ENCODE results near the gene TMEM132E. TPM values are rescaled to one million over a fixed set of nuclear protein-coding genes. Genes with fewer than 3 reads are reported as not detected.

Gene TMEM132E
- polyA plus RNA-seq, 5 donors, result 0.05 to 0.10 (median 0.06) TPM

GRCh38 chr17:34567691-34568465 is 11.5 kb upstream of the TMEM132E start:
- no peak for DNase-seq

- DNase-seq, result no peak
Observed at GRCh38 chr17:34568953-34569352, 10.4 kb upstream of the TMEM132E start.

DNA sequence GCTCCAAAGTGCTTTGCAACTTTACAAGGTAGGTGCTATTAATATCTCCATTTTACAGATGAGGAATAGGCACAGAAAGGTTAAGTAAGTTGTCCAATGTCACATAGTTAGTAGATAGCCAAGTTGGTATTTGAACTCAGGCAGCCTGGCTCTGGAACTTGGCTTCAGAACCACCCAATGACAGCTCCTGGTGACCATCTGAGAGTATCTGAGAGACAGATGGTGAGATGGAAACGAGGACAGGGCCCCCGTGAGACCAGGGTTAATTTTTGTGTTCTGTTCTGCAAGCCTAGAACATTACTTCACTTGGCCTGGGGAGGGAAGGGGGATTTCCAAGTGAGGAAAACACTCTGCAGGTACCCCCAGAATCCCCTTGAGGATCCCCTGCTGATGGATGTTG is 9.8 kb upstream of the TMEM132E start:
- DNase-seq, result no peak

- DNase-seq, result no peak
Observed at GRCh38 chr17:34570506-34570905, 8.9 kb upstream of the TMEM132E start.

DNA sequence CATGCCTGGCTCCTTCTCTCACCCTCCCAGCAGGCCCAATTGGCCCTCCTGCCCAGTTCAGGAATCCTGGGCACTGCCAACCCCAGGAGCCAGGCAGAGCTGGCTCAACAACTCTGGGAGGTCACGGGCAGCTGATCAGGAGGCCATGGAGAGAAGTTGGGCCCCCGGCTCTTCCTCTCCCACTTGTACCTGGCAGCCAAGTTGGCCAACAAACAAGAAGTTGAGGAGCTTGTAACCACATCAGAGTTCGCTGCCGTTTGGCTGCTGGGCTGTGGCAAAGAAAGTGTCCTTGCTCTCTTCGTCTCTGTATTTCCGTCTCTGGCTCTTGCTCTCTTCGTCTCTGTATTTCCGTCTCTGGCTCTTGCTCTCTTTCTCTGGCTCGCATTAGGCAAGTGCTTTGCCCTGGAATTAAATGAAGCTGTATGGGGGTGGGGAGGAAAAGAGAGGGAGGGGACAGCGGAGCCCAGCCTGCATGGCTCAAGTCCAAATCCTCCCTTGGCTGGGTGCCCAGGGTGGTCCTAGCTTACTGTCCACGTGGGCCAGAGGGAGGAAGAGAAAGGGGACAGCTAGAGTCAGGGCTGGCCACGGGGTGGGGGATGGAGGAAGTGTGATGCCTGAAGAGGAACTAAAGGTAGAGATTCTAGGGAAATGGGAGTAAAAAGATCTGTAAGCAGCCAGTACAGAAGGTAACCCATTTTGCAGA is 7.8 kb upstream of the TMEM132E start:
- no peak for DNase-seq

DNA sequence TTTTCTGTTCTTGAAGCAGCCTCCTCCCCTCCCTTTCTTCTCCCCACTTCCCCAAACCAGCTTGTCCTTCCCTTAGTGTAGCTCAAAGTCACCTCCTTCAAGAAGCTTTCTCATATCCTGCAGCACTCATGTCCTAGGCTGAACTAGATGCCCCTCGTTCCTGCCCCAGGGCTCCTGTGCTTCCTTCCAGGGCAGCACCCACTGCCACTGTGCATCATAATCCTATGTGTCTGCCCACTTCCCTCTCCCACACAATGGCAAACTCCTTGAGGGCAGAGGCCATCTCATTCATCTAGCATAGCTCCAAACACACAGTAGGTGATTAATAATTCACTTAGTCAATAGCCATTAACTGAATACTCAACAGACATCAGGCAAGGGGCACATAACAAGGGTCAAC is 6.9 kb upstream of the TMEM132E start:
- no peak for DNase-seq

DNA sequence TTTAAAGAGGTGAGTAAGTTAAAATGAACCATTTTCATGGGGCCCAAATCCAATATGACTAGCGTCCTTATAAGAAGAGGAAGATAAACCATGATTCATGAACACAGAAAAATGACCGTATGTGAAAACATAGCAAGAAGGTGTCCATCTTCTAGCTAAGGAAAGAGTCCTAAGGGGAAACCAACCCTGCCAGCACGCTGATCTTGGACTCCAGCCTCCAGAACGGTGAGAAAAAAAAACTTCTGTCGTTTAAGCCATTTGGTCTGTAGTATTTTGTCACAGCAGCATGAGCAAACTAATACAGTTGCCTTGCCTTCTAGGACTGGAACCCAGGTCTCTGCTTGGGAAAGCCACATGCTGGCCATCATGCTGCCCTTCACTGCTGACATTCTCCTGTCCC is 4.2 kb upstream of the TMEM132E start:
- no peak for DNase-seq

GRCh38 chr17:34578016-34578415 is 1.4 kb upstream of the TMEM132E start:
- no peak for DNase-seq

- DNase-seq, result no peak
Observed at GRCh38 chr17:34578656-34579016, 746 bp upstream of the TMEM132E start.

DNA sequence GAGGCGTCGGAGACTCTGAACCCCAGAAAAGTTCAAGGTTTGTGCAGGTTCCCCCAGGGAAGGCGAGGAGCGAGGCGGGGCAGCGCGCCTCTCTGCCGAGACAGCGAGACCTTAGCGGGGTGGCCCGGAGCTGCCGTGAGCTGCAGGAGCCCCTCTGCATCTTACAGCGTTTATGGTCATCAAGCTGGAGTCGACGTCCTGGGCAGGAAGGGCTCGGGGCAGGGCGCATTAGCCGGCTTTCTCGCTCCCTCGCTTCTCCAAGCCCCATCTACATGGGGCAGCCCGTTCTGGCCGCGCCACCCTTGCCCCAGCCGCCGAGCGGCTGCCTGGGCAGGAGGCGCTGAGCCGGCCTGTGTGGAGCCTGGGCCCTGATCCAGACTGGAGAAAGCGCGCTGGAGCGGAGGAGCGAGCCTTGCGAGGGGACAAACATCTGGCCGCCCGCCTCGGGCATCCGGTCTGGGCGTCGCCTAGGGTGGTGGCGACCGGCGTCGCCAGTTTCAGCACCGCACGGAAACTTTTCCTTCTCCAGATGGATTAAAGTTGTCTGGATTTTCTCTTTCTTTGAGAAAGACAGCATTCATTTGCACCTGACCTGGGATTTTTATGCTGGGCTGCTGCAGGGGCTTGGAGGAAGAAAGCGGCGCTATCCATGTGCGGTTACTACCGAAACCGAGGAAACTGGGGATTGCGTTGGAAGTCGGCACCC is 750 bp downstream of the TMEM132E start:
- DNase-seq, result no peak

GRCh38 chr17:34580685-34581445 is 1.5 kb downstream of the TMEM132E start:
- no peak for DNase-seq

DNA sequence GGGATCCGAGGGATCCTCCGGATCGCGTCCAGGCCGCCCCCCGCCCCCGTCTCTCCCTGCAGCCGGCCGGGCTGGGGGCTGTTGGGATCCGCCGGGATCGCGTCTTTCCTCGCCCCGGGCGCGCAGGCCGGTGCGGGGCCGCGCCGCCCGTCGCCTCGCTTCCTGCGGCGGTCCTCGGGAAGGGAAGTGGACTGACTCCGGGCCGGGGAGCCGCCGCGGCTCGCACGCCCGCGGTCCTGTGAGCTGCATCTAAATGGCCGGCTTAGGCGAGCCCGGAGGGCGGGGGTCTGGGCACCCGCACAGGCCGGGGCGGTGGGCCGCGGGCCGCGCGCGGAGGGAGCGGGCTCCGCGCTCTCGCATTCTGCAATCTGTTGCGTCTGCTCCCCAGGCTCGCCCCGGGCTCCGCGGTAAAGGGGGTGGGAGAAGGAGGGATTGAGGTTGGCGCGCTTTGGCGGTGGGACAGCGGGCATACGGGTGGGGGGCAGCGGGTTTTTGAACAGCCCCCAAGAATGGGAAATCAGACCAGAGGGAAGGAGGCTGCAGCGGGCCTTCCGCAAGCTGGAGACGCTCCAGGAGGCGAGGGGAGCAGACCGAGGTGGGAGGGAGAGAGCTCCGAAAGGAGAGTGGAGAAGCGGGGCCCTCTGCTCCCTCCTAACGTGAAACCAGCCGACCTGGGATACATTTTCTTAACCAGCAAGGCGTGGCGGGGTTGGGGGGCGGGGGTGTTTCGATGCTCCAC is 2.2 kb downstream of the TMEM132E start:
- DNase-seq, result no peak

DNA sequence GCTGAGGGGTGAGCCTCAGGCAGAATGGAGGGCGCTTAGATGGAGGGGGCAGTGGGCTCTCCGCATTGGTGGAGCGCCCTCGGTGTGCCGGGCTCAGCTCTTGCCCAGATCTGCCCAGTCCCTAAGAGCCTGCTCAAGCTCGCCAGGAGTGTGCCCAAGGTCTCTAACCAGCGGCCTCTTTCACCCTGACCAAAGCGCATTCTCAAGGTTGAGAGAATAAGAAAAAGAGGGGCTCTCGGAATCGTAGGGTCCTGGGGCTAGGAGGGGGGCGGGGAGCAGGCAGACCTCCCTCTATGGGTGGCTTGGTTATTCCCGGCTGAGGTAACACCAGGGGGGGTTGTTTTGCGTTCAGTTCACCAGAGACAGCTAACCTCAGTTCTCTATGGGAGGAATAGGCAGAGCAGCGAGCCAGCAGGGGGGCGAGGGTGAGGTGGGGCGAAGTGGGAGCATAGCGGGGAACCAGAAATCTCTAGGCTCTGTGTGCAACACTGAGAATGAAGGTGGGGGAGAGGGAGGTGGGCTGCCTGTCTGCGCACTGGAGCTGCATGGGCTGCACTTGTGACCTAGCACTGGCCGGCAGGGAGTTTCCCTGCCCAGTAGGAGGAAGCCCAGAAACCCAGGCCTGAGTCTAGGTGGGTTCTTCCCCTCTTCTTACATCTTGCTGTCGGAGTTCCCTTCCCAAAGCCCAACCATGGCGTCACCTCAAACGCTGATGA is 3.0 kb downstream of the TMEM132E start:
- no peak for DNase-seq

GRCh38 chr17:34582901-34583245 is 3.5 kb downstream of the TMEM132E start:
- no peak for DNase-seq

DNA sequence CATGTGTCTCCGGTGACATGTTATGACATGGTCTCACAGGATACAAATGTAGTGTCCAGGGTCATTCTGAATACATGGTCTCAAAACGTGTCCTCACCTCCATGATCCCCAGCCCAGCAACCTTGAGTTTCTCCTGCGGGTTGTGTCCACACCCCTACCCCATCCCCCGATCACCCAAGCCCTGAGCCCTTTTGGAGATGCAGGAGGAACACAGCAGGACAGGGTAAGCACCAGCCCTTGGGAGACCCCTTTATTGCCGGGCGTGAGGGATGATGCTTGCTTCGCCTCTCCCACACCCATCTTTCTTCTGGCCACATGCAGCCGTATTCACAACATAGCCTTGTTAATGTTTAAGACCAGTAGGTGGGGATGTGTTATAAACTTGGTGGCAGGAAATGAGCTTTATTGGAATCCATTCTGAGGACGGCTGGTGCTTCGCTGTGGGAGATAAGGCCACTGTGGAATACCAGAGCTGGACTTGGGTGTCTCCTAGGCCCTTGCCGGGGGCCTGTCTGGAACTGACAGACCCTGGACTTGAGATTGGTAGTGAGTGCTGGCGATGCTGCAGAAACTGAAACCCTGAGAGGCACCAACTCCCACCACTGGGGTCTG is 5.5 kb downstream of the TMEM132E start:
- no peak for DNase-seq

DNA sequence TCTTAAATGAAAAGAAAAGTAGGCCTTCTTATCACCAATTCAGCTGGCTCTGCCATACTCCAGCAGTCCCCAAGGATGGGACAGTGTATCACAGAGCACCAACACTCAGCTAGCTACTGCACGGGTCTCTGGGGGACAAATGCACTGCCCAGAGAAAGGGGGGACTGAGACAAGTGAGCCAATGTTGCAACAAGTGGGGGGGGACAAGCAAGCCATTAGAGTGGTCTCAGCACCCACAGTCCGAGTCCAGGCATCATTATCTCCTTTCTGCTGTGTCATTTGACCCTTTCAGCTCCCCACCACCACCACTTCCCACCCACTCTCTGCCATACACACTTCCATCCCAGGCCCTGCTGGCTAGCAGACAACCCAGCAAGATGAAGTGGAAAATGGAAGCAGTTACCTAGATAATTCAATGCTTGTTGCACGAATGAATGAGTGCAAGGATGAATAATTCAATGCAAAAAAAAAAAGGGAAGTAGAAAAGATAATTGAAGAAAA is 7.0 kb downstream of the TMEM132E start:
- no peak for DNase-seq

GRCh38 chr17:34588266-34588665 is 8.9 kb downstream of the TMEM132E start:
- no peak for DNase-seq

GRCh38 chr17:34589120-34589965 is 10.0 kb downstream of the TMEM132E start:
- no peak for DNase-seq

GRCh38 chr17:34592002-34592401 is 12.6 kb downstream of the TMEM132E start:
- DNase-seq, result no peak

Measured in right lung (tissue), 5 donors.